ENCODE results near the gene CUL2. TPM values are rescaled to one million over a fixed set of nuclear protein-coding genes. Genes with fewer than 3 reads are reported as not detected.

Gene CUL2
- total RNA-seq, result 10 to 100 TPM; 36.4 to 37.4 TPM

DNA sequence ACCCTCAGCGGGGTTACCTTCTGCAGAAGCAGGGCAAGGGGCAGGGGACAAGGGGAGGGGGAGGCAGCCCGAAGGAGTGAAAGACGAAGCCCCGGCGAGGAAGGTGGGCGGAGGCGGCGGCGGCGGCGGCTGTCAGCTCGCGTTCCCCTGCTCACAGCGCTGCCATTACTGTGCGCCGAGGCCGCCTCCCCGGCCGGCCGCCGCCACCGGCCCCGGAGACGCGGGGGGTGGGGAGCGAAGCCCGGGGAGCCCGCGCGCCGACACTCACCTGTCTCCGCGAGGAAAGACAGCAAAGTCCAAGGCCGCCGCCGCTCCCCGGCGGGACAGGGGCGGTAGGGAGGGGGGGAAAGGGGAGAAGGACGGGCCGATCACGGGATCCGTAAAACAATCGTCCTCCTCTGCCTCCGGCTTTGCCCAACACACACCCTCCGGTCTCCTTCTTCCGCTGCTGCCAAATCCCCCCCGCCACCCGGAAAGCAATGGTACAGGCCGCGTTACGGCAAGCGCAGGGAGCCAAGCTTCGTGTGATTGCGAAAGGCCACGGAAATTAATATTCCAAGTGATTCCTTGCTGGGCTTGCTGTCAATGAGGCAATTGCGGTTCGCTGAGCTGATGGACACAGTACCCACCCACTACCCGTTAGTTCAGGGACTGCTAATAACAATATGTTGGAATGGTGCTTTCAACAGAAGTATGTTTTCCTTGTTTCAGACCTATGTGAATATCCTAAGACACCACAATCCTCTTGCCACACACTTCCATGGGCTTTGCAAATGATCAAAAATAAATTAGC lies at the start of gene CUL2:
Gene CUL2, minus strand, starts transcription at position 180 of the 793 bp plus-strand sequence. CDS start 19,024 bp downstream, outside the sequence.

GRCh38 chr10:35126530-35127288 lies 36.6 kb upstream of the CUL2 start, which contains the start of gene CREM:
Gene CREM (plus strand): TSS chr10:35126846. CDS start chr10:35137836, 10,990 bp downstream.

Small RNAs within 50 kb of the gene (microRNA-seq; reads per million reads assigned to microRNA genes)
- gene MIR3611 (ENCODE audit: borderline microRNAs expressed, borderline replicate concordance), result 2.7 reads per million, percentile 12 among the genes with 10 or more reads in this experiment

Other genes starting within 250 kb of the CUL2 start
- 10 to 100 TPM; 61.5 to 61.9 TPM for gene CREM, start 36.5 kb upstream of the CUL2 start, total RNA-seq
- 10 to 100 TPM; 75.7 to 77.0 TPM for gene CCNY, start 246.2 kb upstream of the CUL2 start, total RNA-seq